K562 (cell line): Measurements from ENCODE around the gene B2M. TPM values are rescaled to one million over a fixed set of nuclear protein-coding genes. Genes with fewer than 3 reads are reported as not detected.
A peak's percentile ranks its signal among the peaks of the same experiment; 100 is the strongest.

Source experiments
- CC2D1A ChIP-seq: fragments of 450-650 bp; IDR thresholded peaks from 2 replicates; pipeline ENCODE4 v1.6.1; 2017; ENCODE audit warnings: mild to moderate bottlenecking
- CEBPZ ChIP-seq: fragments of 150-350 bp; IDR thresholded peaks from 2 replicates; pipeline ENCODE4 v1.6.1; 2014; ENCODE audit warnings: low read depth, mild to moderate bottlenecking, low read length, borderline replicate concordance
- CTBP1 ChIP-seq: fragments of 450-650 bp; IDR thresholded peaks from 2 replicates; pipeline ENCODE4 v1.6.1; 2016; ENCODE audit warnings: borderline replicate concordance
- EP300 ChIP-seq: IDR thresholded peaks from 2 replicates; pipeline ENCODE4 v1.6.1; 2012; ENCODE audit warnings: low read length, improper control_type of control experiment
- FOS ChIP-seq: IDR thresholded peaks from 3 replicates; pipeline ENCODE4 v1.6.1; 2011; ENCODE audit not compliant: insufficient read length; ENCODE audit errors: extremely low read depth
- KLF13 ChIP-seq: fragments of 450-650 bp; IDR thresholded peaks from 2 replicates; pipeline ENCODE4 v1.6.1; 2016; ENCODE audit warnings: missing genetic modification characterization, low read depth, mild to moderate bottlenecking, missing compliant biosample characterization, moderate library complexity, borderline replicate concordance
- MXI1 ChIP-seq: IDR thresholded peaks from 2 replicates; pipeline ENCODE4 v1.6.1; 2011; ENCODE audit warnings: low read depth, mild to moderate bottlenecking, improper control_type of control experiment, low read length
- MYC ChIP-seq, 2 experiments: fragments of 250-450 bp in 1 of 2; sonication (Bioruptor Pico) in 1 of 2; IDR thresholded peaks; 2 replicates each; pipeline versions ENCODE4 v1.5.1 to v1.6.1; 2012 to 2021; ENCODE audit warnings: low read depth in 2 of 2, borderline replicate concordance in 1 of 2, improper control_type of control experiment in 1 of 2, low read length in 1 of 2, mild to moderate bottlenecking in 1 of 2, moderate library complexity in 1 of 2
- NFYB ChIP-seq: IDR thresholded peaks from 2 replicates; pipeline ENCODE4 v1.6.1; 2011; ENCODE audit warnings: mild to moderate bottlenecking, moderate library complexity; ENCODE audit not compliant: insufficient read length; ENCODE audit errors: extremely low read depth
- OTX1 ChIP-seq: fragments of 450-650 bp; formaldehyde crosslinking; IDR thresholded peaks from 2 replicates; pipeline ENCODE4 v1.4.0; 2022; ENCODE audit warnings: mild to moderate bottlenecking
- PKNOX1 ChIP-seq: fragments of 450-650 bp; IDR thresholded peaks from 2 replicates; pipeline ENCODE4 v1.6.1; 2016
- RNF2 ChIP-seq: sonication (generic); IDR thresholded peaks from 2 replicates; pipeline ENCODE4 v1.6.1; 2016
- SMARCE1 ChIP-seq: fragments of 450-650 bp; IDR thresholded peaks from 2 replicates; pipeline ENCODE4 v1.7.1; 2016; ENCODE audit warnings: mild to moderate bottlenecking
- SRSF7 ChIP-seq: fragments of 200-400 bp; formaldehyde crosslinking; optimal IDR thresholded peaks from 2 replicates; pipeline ENCODE3; 2017; ENCODE audit warnings: mild to moderate bottlenecking, low read depth, low read length
- TAF7 ChIP-seq: fragments of 450-650 bp; IDR thresholded peaks from 2 replicates; pipeline ENCODE4 v1.6.1; 2016; ENCODE audit warnings: missing genetic modification characterization, missing compliant biosample characterization
- TEAD2 ChIP-seq: fragments of 450-650 bp; IDR thresholded peaks from 2 replicates; pipeline ENCODE4 v1.6.1; 2016; ENCODE audit warnings: missing genetic modification characterization, control low read depth, missing compliant biosample characterization
- USF1 ChIP-seq: sonication (generic); formaldehyde crosslinking; IDR thresholded peaks from 2 replicates; pipeline ENCODE4 v1.9.0; 2022; ENCODE audit warnings: mild to moderate bottlenecking, missing genetic modification reagents
- VEZF1 ChIP-seq: fragments of 200-800 bp; sonication (Bioruptor generic); IDR thresholded peaks from 2 replicates; pipeline ENCODE4 v1.6.1; 2017; ENCODE audit warnings: missing genetic modification characterization, missing compliant biosample characterization
- ZKSCAN1 ChIP-seq: fragments of 150-350 bp; IDR thresholded peaks from 2 replicates; pipeline ENCODE4 v1.6.1; 2016; ENCODE audit warnings: low read depth, low read length
- ZNF121 ChIP-seq: sonication (generic); formaldehyde crosslinking; conservative IDR thresholded peaks from 2 replicates; pipeline ENCODE4 v1.8.0; 2022; ENCODE audit warnings: missing genetic modification reagents
- ZNF586 ChIP-seq: fragments of 450-650 bp; formaldehyde crosslinking; conservative IDR thresholded peaks from 2 replicates; pipeline ENCODE4 v1.4.0; 2020; ENCODE audit warnings: mild to moderate bottlenecking, moderate library complexity
- ZNF780A ChIP-seq: fragments of 250-450 bp; sonication (Bioruptor Pico); IDR thresholded peaks from 2 replicates; pipeline ENCODE4 v1.5.0; 2021; ENCODE audit warnings: mild to moderate bottlenecking
- polyA plus RNA-seq, 8 experiments: library from polyadenylated mRNA; depleted of rRNA in 4 of 8; stranded (reverse) in 5 of 8; unstranded in 3 of 8; fragments of >200 nt; fragmentation: Nextera tagmentation in 2 of 8; fragmentation: Illumina TruSeq in 1 of 8; extraction: Ambion mirVana in 2 of 8; extraction: Trizol in 1 of 8; gene quantifications; 2 replicates each; pipeline versions ENCODE4 v1.2.1 to v1.2.3, GENCODE V29; 2011 to 2014; ENCODE audit warnings: inconsistent platforms in 1 of 8, missing spikeins in 1 of 8
- total RNA-seq, 7 experiments: library from RNA; depleted of rRNA in 6 of 7; stranded (reverse); fragments of >200 nt in 6 of 7; fragmentation: Illumina TruSeq in 2 of 7; extraction: Trizol in 2 of 7; gene quantifications; 2 replicates each; pipeline versions ENCODE4 v1.2.1 to v1.2.3, GENCODE V29; 2011 to 2021; ENCODE audit warnings: low replicate concordance in 1 of 7

Gene B2M
- total and polyA plus RNA-seq, 9 of the 15 experiments (the other 6 are each of a cell fraction or from before 2014, with no cell fraction given) = 460 to 3,138 (median 1,032) TPM

GRCh38 chr15:44712346-44713005 is 1.2 kb downstream of the B2M start (continued):
- TF ChIP-seq MYC (IDR thresholded peaks at IDR 0.05; ENCODE audit: low read depth, low read length) = 0 out of 2 replicates have a peak, but pooled peaks have one; percentile 0
- no peak for TF ChIP-seq MYC (CRISPR knock-in tag; IDR thresholded peaks at IDR 0.05; ENCODE audit: borderline replicate concordance, low read depth)
- peak; percentile 15; the same call in 1 of the 2 replicates for TF ChIP-seq VEZF1 (CRISPR knock-in tag)
- no peak for TF ChIP-seq OTX1 (CRISPR knock-in tag)
- TF ChIP-seq CEBPZ = no peak
- no peak for TF ChIP-seq TAF7 (tag)
- no peak for TF ChIP-seq NFYB
- TF ChIP-seq FOS = no peak
- peak; percentile 54; the same call in 1 of the 2 replicates for TF ChIP-seq CC2D1A
- TF ChIP-seq EP300 = no peak
- peak; percentile 81 for TF ChIP-seq ZNF121 (CRISPR knock-in tag)
- peak; percentile 16; the same call in 1 of the 2 replicates for TF ChIP-seq MXI1
- TF ChIP-seq KLF13 = no peak
- TF ChIP-seq SRSF7 = no peak
- TF ChIP-seq SMARCE1 = peak; percentile 45; the same call in 1 of the 2 replicates
- TF ChIP-seq RNF2 = no peak
- no peak for TF ChIP-seq ZNF586 (CRISPR knock-in tag)
- no peak for TF ChIP-seq ZNF780A
- TF ChIP-seq TEAD2 = no peak
- no peak for TF ChIP-seq ZKSCAN1
- TF ChIP-seq USF1 (CRISPR knock-in tag) = no peak
- no peak for TF ChIP-seq PKNOX1
- TF ChIP-seq CTBP1 = no peak; the same call in 1 of the 2 replicates
